Measurements from ENCODE around the gene DHRS1.
A peak's percentile ranks its signal among the peaks of the same experiment; 100 is the strongest.

GRCh38 chr14:24271134-24271833 lies 28.3 kb downstream of the DHRS1 start, which contains the start of gene RABGGTA:
- TF ChIP-seq, protein P1, sequence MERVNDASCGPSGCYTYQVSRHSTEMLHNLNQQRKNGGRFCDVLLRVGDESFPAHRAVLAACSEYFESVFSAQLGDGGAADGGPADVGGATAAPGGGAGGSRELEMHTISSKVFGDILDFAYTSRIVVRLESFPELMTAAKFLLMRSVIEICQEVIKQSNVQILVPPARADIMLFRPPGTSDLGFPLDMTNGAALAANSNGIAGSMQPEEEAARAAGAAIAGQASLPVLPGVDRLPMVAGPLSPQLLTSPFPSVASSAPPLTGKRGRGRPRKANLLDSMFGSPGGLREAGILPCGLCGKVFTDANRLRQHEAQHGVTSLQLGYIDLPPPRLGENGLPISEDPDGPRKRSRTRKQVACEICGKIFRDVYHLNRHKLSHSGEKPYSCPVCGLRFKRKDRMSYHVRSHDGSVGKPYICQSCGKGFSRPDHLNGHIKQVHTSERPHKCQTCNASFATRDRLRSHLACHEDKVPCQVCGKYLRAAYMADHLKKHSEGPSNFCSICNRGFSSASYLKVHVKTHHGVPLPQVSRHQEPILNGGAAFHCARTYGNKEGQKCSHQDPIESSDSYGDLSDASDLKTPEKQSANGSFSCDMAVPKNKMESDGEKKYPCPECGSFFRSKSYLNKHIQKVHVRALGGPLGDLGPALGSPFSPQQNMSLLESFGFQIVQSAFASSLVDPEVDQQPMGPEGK (tag by site-specific recombination; IDR thresholded peaks at IDR 0.05) = peak; percentile 89; the same call in 1 of the 2 replicates
- TF ChIP-seq, protein P2, sequence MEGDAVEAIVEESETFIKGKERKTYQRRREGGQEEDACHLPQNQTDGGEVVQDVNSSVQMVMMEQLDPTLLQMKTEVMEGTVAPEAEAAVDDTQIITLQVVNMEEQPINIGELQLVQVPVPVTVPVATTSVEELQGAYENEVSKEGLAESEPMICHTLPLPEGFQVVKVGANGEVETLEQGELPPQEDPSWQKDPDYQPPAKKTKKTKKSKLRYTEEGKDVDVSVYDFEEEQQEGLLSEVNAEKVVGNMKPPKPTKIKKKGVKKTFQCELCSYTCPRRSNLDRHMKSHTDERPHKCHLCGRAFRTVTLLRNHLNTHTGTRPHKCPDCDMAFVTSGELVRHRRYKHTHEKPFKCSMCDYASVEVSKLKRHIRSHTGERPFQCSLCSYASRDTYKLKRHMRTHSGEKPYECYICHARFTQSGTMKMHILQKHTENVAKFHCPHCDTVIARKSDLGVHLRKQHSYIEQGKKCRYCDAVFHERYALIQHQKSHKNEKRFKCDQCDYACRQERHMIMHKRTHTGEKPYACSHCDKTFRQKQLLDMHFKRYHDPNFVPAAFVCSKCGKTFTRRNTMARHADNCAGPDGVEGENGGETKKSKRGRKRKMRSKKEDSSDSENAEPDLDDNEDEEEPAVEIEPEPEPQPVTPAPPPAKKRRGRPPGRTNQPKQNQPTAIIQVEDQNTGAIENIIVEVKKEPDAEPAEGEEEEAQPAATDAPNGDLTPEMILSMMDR (tag by site-specific recombination; IDR thresholded peaks at IDR 0.05) = peak; percentile 96
- TF ChIP-seq, protein P3, sequence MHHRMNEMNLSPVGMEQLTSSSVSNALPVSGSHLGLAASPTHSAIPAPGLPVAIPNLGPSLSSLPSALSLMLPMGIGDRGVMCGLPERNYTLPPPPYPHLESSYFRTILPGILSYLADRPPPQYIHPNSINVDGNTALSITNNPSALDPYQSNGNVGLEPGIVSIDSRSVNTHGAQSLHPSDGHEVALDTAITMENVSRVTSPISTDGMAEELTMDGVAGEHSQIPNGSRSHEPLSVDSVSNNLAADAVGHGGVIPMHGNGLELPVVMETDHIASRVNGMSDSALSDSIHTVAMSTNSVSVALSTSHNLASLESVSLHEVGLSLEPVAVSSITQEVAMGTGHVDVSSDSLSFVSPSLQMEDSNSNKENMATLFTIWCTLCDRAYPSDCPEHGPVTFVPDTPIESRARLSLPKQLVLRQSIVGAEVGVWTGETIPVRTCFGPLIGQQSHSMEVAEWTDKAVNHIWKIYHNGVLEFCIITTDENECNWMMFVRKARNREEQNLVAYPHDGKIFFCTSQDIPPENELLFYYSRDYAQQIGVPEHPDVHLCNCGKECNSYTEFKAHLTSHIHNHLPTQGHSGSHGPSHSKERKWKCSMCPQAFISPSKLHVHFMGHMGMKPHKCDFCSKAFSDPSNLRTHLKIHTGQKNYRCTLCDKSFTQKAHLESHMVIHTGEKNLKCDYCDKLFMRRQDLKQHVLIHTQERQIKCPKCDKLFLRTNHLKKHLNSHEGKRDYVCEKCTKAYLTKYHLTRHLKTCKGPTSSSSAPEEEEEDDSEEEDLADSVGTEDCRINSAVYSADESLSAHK (tag by site-specific recombination; IDR thresholded peaks at IDR 0.05) = no peak
- TF ChIP-seq ZNF174 (tag by site-specific recombination; IDR thresholded peaks at IDR 0.05) (no peak), ZNF501 (tag by site-specific recombination; IDR thresholded peaks at IDR 0.05) (no peak), ZNF792 (tag by site-specific recombination; IDR thresholded peaks at IDR 0.05) (no peak), ZNF398 (tag by site-specific recombination; IDR thresholded peaks at IDR 0.05) (peak; percentile 33; the same call in 1 of the 2 replicates)
- TF ChIP-seq, protein P4, sequence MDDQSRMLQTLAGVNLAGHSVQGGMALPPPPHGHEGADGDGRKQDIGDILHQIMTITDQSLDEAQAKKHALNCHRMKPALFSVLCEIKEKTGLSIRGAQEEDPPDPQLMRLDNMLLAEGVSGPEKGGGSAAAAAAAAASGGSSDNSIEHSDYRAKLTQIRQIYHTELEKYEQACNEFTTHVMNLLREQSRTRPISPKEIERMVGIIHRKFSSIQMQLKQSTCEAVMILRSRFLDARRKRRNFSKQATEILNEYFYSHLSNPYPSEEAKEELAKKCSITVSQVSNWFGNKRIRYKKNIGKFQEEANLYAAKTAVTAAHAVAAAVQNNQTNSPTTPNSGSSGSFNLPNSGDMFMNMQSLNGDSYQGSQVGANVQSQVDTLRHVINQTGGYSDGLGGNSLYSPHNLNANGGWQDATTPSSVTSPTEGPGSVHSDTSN (CRISPR knock-in tag; IDR thresholded peaks at IDR 0.05) = peak; percentile 74

All from HEK293 (cell line).